Neural cell (in vitro differentiated cells): ENCODE data around the gene FMC1.

Source experiments
- EP300 ChIP-seq: fragments of 450-650 bp; conservative IDR thresholded peaks from 2 replicates; pipeline ENCODE4 v1.6.1; 2014; ENCODE audit warnings: antibody characterized with exemption, mild to moderate bottlenecking, moderate library complexity; ENCODE audit not compliant: poor library complexity, severe bottlenecking
- RAD21 ChIP-seq: fragments of 450-650 bp; conservative IDR thresholded peaks from 2 replicates; pipeline ENCODE4 v1.6.1; 2014; ENCODE audit warnings: antibody characterized with exemption, mild to moderate bottlenecking, moderate library complexity
- TAF1 ChIP-seq: IDR thresholded peaks from 2 replicates; pipeline ENCODE4 v1.6.1; 2012; ENCODE audit warnings: low read depth
- TF ChIP-seq, protein P1 (sequence below): fragments of 450-650 bp; IDR thresholded peaks from 2 replicates; pipeline ENCODE4 v1.5.1; 2014; ENCODE audit warnings: antibody characterized with exemption, mild to moderate bottlenecking, moderate library complexity; ENCODE audit not compliant: poor library complexity, severe bottlenecking

DNA sequence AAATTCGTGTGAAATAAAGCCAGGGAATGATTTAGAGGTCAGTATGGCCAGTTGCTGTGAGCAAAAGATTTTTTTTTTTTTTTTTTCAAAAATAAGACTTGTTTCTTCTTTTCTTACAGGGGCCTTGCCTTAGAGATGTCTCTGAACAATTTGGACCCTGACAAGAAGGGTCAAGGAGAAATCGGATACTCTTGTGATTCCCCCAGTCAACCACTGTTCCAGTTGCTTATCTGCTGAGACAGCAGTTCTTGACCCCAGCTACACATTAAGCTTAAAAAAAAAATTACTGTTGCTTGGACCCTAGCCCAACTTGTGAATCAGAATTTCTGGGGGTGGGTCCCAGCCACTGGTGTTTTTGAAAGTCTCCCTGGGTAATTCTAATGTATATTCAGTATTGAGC, 12.0 kb upstream of the FMC1 start:
- TF ChIP-seq, protein P1, sequence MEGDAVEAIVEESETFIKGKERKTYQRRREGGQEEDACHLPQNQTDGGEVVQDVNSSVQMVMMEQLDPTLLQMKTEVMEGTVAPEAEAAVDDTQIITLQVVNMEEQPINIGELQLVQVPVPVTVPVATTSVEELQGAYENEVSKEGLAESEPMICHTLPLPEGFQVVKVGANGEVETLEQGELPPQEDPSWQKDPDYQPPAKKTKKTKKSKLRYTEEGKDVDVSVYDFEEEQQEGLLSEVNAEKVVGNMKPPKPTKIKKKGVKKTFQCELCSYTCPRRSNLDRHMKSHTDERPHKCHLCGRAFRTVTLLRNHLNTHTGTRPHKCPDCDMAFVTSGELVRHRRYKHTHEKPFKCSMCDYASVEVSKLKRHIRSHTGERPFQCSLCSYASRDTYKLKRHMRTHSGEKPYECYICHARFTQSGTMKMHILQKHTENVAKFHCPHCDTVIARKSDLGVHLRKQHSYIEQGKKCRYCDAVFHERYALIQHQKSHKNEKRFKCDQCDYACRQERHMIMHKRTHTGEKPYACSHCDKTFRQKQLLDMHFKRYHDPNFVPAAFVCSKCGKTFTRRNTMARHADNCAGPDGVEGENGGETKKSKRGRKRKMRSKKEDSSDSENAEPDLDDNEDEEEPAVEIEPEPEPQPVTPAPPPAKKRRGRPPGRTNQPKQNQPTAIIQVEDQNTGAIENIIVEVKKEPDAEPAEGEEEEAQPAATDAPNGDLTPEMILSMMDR = no peak
- no peak for TF ChIP-seq TAF1
- TF ChIP-seq RAD21 = no peak
- TF ChIP-seq EP300 = no peak
